Endothelial cell of umbilical vein (primary cell): ENCODE data around the gene AGPS. TPM values are rescaled to one million over a fixed set of nuclear protein-coding genes. Genes with fewer than 3 reads are reported as not detected.
"Not testable (repeated sequence)": the region's sequence is repeated elsewhere in the genome, so short reads cannot be mapped to it uniquely, and the experiment has no call there.

Source experiments
- BruUV-seq: library from RNA; stranded (reverse); fragments of 400-500 nt; replicated peaks from 2 replicates; lab custom pipeline; 2021; lab: Mats Ljungman, UMichigan
- CTCF ChIA-PET: fragments of 300-600, 350-600 bp; sonication (Branson Sonifier 250); formaldehyde crosslinking; loops from one replicate; lab custom pipeline; 2021; ENCODE audit warnings: antibody characterized with exemption, inconsistent platforms; lab: Charles Lee
- POLR2A ChIA-PET: fragments of 300-600, 350-600 bp; sonication (Branson Sonifier 250); formaldehyde crosslinking; loops from one replicate; lab custom pipeline; 2021; ENCODE audit warnings: antibody characterized with exemption, inconsistent platforms; lab: Charles Lee
- DNase-seq: peaks from one replicate; pipeline ENCODE4 v3.0.0-alpha.2; 2011; ENCODE audit warnings: low read depth, low spot score
- FAIRE-seq: peaks from 2 replicates; lab custom pipeline; 2011; peaks lifted over from hg19 to GRCh38; lab: Jason Lieb, UNC
- H2AFZ ChIP-seq: 2 replicates; pipeline ENCODE4 v1.6.0; 2012; ENCODE audit warnings: low read depth, low read length, control low read depth, inconsistent platforms
- H3K27ac ChIP-seq: 2 replicates; pipeline ENCODE4 v1.5.1; 2011; ENCODE audit warnings: low read depth, mild to moderate bottlenecking, control low read depth, low read length, moderate library complexity; ENCODE audit not compliant: insufficient read depth
- H3K27me3 ChIP-seq, 2 experiments: 2 replicates each; pipeline versions ENCODE4 v1.6.0 to v1.6.1; 2011; ENCODE audit warnings: low read length in 2 of 2, mixed read lengths in 1 of 2; ENCODE audit not compliant: control insufficient read depth in 2 of 2, insufficient read depth in 2 of 2
- H3K36me3 ChIP-seq, 2 experiments: 2 replicates in 1 of 2; 3 replicates in 1 of 2; pipeline ENCODE4 v1.5.1; 2011; ENCODE audit warnings: low read length in 2 of 2, mild to moderate bottlenecking in 1 of 2, moderate library complexity in 1 of 2; ENCODE audit not compliant: control insufficient read depth in 2 of 2, insufficient read depth in 2 of 2; ENCODE audit errors: extremely low read depth in 1 of 2
- H3K4me1 ChIP-seq: 3 replicates; pipeline ENCODE4 v1.5.1; 2011; ENCODE audit warnings: mild to moderate bottlenecking, low read length; ENCODE audit not compliant: control insufficient read depth, insufficient read depth; ENCODE audit errors: extremely low read depth
- H3K4me2 ChIP-seq: 2 replicates; pipeline ENCODE4 v1.6.1; 2011; ENCODE audit warnings: low read length, control low read depth, mixed read lengths; ENCODE audit not compliant: insufficient read depth
- H3K4me3 ChIP-seq, 3 experiments: fragments of 200-600 bp in 1 of 3; sonication (generic), shearing (Covaris generic) in 1 of 3; replicated peaks in 1 of 3; 2 replicates each; pipeline ENCODE4 v1.5.1; 2011 to 2016; ENCODE audit warnings: control low read depth in 3 of 3, low read length in 3 of 3, mild to moderate bottlenecking in 2 of 3, inconsistent platforms in 1 of 3, low read depth in 1 of 3, moderate library complexity in 1 of 3; ENCODE audit not compliant: insufficient read depth in 1 of 3
- H3K79me2 ChIP-seq: 2 replicates; pipeline ENCODE4 v1.6.0; 2012; ENCODE audit warnings: low read length, inconsistent platforms; ENCODE audit not compliant: control insufficient read depth, insufficient read depth
- H3K9ac ChIP-seq: replicated peaks from 2 replicates; pipeline ENCODE3; 2011; ENCODE audit warnings: low read length, control low read depth; ENCODE audit not compliant: insufficient read depth; ENCODE audit errors: extremely low read depth
- H3K9me1 ChIP-seq: replicated peaks from 3 replicates; pipeline ENCODE4 v1.6.0; 2011; ENCODE audit warnings: mild to moderate bottlenecking, low read length; ENCODE audit not compliant: control insufficient read depth, insufficient read depth; ENCODE audit errors: extremely low read depth
- H3K9me3 ChIP-seq: replicated peaks from 2 replicates; pipeline ENCODE4 v1.5.1; 2012; ENCODE audit warnings: low read length, inconsistent platforms; ENCODE audit not compliant: control insufficient read depth, insufficient read depth
- H4K20me1 ChIP-seq: replicated peaks from 2 replicates; pipeline ENCODE3; 2011; ENCODE audit warnings: mild to moderate bottlenecking, low read length; ENCODE audit not compliant: control insufficient read depth, insufficient read depth; ENCODE audit errors: extremely low read depth
- EZH2 ChIP-seq: IDR thresholded peaks from 2 replicates; pipeline ENCODE4 v1.6.1; 2012; ENCODE audit warnings: borderline replicate concordance, low read depth, mild to moderate bottlenecking, moderate library complexity, low read length, inconsistent platforms; ENCODE audit not compliant: severe bottlenecking
- GATA2 ChIP-seq: IDR thresholded peaks from 2 replicates; pipeline ENCODE4 v1.7.0; 2011; ENCODE audit warnings: low read depth, mild to moderate bottlenecking, moderate library complexity, mixed read lengths, low read length; ENCODE audit not compliant: insufficient read length, insufficient read depth
- JUN ChIP-seq: IDR thresholded peaks from 2 replicates; pipeline ENCODE4 v1.6.1; 2011; ENCODE audit warnings: borderline replicate concordance, low read depth; ENCODE audit not compliant: insufficient read length, insufficient read depth
- MYC ChIP-seq: IDR thresholded peaks from one replicate; pipeline ENCODE4 v1.6.1; 2011; ENCODE audit warnings: mild to moderate bottlenecking, low read depth, low read length
- POLR2A ChIP-seq: IDR thresholded peaks from 2 replicates; pipeline ENCODE4 v1.6.1; 2012; ENCODE audit warnings: low read depth, mild to moderate bottlenecking, control low read depth, low read length
- POLR2AphosphoS5 ChIP-seq: IDR thresholded peaks from 2 replicates; pipeline ENCODE4 v1.6.1; 2012; ENCODE audit warnings: low read depth, mild to moderate bottlenecking, control low read depth, low read length, moderate library complexity; ENCODE audit not compliant: insufficient read depth
- dilution Hi-C: fragments of 300-500 bp; cut with MboI; formaldehyde crosslinking; loops from one replicate; pipeline ENCODE4 v1.15.0; 2019; ENCODE audit warnings: low sequenced_read_pairs; ENCODE audit not compliant: extremely low pct_ligation_motif_present
- intact Hi-C: fragments of 100-400 bp; cut with micrococcal nuclease; formaldehyde crosslinking; loops from one replicate; pipeline ENCODE4 v1.10.0; 2022
- polyA plus RNA-seq, 4 experiments: library from polyadenylated mRNA; depleted of rRNA in 3 of 4; stranded (reverse) in 3 of 4; unstranded in 1 of 4; fragments of >200 nt; gene quantifications; 2 replicates each; pipeline versions ENCODE4 v1.2.1 to v1.2.3, GENCODE V29; 2011 to 2012; ENCODE audit warnings: missing spikeins in 1 of 4
- total RNA-seq: library from RNA; stranded (reverse); gene quantifications from 2 replicates; pipeline ENCODE4 v1.2.3, GENCODE V29; 2021
- TF ChIP-seq, protein P1 (sequence below): IDR thresholded peaks from 2 replicates; pipeline ENCODE4 v1.6.1; 2011; ENCODE audit not compliant: insufficient read depth, insufficient read length
- TF ChIP-seq, protein P2 (sequence below), 2 donors: IDR thresholded peaks; 1 replicate in 1 of 2; 2 replicates in 1 of 2; pipeline ENCODE4 v1.5.1; 2011; ENCODE audit warnings: low read length in 2 of 2, mild to moderate bottlenecking in 2 of 2, moderate library complexity in 2 of 2, control low read depth in 1 of 2, inconsistent platforms in 1 of 2, low read depth in 1 of 2; ENCODE audit not compliant: insufficient read depth in 1 of 2; ENCODE audit errors: extremely low read depth in 1 of 2

The AGPS gene
- total and polyA plus RNA-seq, 2 donors (not counting 3 experiments of a cell fraction or from before 2014, with no cell fraction given): 10.1 to 96.5 TPM

DNA sequence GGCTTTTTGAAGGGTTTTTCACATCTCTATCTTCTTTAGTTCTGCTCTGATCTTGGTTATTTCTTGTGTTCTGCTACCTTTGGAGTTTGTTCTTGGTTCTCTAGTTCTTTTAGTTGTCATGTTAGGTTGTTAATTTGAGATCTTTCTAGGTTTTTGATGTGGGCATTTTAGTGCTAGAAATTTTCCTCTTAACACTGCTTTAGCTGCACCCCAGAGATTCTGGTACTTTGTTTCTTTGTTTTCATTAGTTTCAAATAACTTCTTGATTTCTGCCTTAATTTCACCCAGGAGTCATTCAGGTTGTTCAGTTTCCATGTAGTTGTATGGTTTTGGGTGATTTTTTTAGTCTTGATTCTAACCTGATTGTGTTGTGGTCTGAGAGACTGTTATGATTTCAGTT lies 34.7 kb downstream of the AGPS start:
- CTCF ChIA-PET: no interaction called here
- Histone ChIP-seq H3K79me2 (peaks cover 97% of the 10 kb centered on the region), H3K36me3 (peaks cover 0 to 8% of the 10 kb centered on the region in 2 experiments), H3K9me3 (no peaks in the 10 kb centered on the region), H3K9me1 (no peaks in the 10 kb centered on the region), H2AFZ (no peak overlapping the region), H3K27ac (no peak overlapping the region), H4K20me1 (no peaks in the 10 kb centered on the region), H3K4me1 (peaks cover 8% of the 10 kb centered on the region), H3K4me3 (no peak overlapping the region), H3K9ac (no peak overlapping the region), H3K4me2 (no peak overlapping the region), H3K27me3 (no peaks in the 10 kb centered on the region)
- DNase-seq: no peak
- TF ChIP-seq, protein P1, sequence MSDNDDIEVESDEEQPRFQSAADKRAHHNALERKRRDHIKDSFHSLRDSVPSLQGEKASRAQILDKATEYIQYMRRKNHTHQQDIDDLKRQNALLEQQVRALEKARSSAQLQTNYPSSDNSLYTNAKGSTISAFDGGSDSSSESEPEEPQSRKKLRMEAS: no peak
- TF ChIP-seq JUN (no peak), GATA2 (no peak), MYC (no peak), EZH2 (no peak), POLR2AphosphoS5 (no peak), POLR2A (no peak)
- TF ChIP-seq, protein P2, sequence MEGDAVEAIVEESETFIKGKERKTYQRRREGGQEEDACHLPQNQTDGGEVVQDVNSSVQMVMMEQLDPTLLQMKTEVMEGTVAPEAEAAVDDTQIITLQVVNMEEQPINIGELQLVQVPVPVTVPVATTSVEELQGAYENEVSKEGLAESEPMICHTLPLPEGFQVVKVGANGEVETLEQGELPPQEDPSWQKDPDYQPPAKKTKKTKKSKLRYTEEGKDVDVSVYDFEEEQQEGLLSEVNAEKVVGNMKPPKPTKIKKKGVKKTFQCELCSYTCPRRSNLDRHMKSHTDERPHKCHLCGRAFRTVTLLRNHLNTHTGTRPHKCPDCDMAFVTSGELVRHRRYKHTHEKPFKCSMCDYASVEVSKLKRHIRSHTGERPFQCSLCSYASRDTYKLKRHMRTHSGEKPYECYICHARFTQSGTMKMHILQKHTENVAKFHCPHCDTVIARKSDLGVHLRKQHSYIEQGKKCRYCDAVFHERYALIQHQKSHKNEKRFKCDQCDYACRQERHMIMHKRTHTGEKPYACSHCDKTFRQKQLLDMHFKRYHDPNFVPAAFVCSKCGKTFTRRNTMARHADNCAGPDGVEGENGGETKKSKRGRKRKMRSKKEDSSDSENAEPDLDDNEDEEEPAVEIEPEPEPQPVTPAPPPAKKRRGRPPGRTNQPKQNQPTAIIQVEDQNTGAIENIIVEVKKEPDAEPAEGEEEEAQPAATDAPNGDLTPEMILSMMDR (IDR thresholded peaks at IDR 0.05; ENCODE audit: extremely low read depth in 1 of 2, insufficient read depth in 1 of 2, low read depth in 1 of 2, low read length in 2 of 2): no peak
- dilution Hi-C loops (no loop called here), intact Hi-C loops (no loop called here)
- POLR2A ChIA-PET: no interaction called here
- no TSS peak for BruUV-seq
- no peak for FAIRE-seq

DNA sequence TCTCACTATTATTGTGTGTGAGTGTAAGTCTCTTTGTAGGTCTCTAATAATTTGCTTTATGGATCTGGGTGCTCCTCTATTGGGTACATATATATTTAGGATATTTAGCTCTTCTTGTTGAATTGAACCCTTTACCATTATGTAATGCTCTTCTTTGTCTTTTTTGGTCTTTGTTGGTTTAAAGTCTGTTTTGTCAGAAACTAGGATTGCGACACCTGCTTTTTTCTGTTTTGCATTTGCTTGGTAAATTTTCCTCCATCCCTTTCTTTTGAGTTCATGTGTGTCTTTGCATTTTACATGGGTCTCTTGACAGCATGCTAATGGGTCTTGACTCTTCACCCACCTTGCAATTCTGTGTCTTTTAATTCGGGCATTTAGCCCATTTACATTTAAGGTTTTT lies 35.4 kb downstream of the AGPS start:
- H3K9me1 ChIP-seq, H3K4me3 ChIP-seq, H4K20me1 ChIP-seq, BruUV-seq, H3K27me3 ChIP-seq, H3K4me1 ChIP-seq, intact Hi-C loops, DNase-seq, H3K4me2 ChIP-seq, H3K9ac ChIP-seq, dilution Hi-C loops, H3K36me3 ChIP-seq, POLR2A ChIA-PET, H3K27ac ChIP-seq, FAIRE-seq, H2AFZ ChIP-seq, H3K9me3 ChIP-seq: not testable (repeated sequence)
- peaks cover 97% of the 10 kb centered on the region for H3K79me2 ChIP-seq
- CTCF ChIA-PET: interaction anchor here (1.3 kb wide), 1 partner anchor 86 kb away, joined by 3 read pairs; no protein-coding TSS in a partner anchor
